HG02642 (cell line): Measurements from ENCODE around the gene KCNT1.
"Not testable (repeated sequence)": the region's sequence is repeated elsewhere in the genome, so short reads cannot be mapped to it uniquely, and the experiment has no call there.

Source experiments
- ATAC-seq: cut with Tn5 transposase; IDR thresholded peaks from one replicate; pipeline ENCODE4 v1.9.1; 2021; ENCODE audit warnings: mild to moderate bottlenecking; ENCODE audit not compliant: unreplicated experiment, poor library complexity

The KCNT1 gene

DNA sequence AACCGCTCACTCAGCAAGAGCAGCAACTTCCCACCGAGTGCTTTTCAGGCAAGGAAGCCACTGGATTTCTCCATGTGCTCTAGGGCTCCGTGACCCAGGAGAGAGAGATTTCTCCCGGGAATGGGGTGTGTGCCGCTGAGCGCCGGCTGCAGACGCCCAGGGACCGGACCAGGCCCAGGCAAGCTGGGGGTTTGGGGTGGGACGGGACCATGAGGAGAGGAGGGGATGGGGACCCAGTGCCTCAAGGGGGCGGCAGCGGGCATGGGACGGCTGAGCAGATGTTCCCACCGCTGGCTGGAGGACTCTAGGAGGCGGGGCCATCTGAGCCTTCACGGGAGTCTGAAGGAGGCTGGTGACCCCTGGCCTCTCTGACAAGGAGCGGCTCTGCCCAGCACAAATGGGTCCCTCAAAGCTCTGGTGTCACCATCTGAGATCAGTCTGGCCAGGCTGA, 30.4 kb upstream of the KCNT1 start:
- no peak for ATAC-seq

DNA sequence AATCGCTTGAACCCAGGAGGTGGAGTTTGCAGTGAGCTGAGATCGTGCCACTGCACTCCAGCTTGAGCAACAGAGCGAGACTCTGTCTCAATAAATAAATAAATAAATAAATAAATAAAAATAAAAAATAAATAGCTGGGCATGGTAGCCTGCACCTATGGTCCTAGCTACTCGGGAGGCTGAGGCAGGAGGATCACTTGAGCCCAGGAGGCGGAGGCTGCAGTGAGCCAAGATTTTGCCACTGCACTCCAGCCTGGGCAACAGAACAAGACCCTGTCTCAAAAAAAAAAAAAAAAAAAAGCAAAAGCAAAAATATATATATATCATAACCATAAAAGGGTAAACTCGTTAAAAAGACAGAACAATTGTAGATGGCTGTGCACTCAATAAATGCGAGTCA, 29.2 kb upstream of the KCNT1 start:
- not testable (repeated sequence) for ATAC-seq

DNA sequence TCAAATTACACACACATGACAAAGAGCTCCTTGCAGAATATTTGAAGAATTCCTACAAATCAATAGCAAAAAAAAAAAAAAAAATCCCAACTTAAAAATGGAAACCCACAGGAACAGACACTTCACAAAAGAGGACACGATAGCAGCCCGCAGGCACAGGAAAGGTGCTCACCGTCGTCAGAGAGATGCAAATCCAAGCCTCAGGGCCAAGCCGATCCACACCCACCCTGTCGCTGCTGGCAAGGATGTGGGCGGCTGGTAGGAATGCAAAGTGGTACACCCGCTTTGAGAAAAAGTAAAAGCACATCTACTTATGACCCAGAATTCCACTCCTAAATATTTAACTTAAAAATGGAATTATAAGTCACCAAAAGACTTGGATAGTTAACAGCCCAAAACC, 28.0 kb upstream of the KCNT1 start:
- no peak for ATAC-seq

DNA sequence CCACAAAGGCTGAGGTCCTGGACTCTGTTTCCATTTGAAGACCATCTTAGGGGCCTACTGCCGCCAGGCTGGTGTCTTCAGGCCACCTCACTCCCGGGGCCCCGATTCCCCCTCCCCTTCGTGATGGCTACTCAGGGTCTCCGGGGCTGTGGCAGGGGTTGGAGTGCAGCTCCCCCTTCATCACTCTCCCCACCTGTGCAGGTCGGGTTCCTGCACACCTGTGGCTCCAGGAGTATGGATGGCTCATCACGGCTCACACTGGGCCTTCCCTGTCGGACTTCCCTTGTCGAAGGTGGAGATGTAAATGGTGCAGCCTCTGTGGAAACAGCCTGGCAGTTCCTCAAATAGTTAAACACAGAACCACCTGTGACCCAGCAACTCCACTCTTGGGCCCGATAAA, 27.0 kb upstream of the KCNT1 start:
- no peak for ATAC-seq

DNA sequence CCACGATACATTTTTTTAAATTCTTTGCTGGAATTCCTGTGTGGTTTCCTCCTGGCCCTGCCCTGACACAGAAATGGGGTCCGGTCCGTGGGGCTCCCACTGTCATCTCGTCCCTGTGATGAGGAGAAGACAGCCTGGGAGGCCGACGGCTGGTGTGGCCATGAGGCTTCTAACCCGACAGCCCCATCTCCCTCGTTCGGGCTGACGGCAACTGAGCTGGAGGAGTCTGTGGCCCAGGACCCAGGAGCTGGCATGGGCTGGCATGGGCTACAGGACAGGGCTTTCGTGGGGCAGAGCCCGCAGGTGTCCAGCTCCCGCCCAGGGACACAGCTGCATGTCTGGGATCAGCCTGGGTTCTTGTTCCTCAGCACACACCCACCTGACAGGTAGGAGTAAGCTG, 25.1 kb upstream of the KCNT1 start:
- no peak for ATAC-seq

GRCh38 chr9:135677641-135678168, 24.3 kb upstream of the KCNT1 start:
- ATAC-seq, result no peak

DNA sequence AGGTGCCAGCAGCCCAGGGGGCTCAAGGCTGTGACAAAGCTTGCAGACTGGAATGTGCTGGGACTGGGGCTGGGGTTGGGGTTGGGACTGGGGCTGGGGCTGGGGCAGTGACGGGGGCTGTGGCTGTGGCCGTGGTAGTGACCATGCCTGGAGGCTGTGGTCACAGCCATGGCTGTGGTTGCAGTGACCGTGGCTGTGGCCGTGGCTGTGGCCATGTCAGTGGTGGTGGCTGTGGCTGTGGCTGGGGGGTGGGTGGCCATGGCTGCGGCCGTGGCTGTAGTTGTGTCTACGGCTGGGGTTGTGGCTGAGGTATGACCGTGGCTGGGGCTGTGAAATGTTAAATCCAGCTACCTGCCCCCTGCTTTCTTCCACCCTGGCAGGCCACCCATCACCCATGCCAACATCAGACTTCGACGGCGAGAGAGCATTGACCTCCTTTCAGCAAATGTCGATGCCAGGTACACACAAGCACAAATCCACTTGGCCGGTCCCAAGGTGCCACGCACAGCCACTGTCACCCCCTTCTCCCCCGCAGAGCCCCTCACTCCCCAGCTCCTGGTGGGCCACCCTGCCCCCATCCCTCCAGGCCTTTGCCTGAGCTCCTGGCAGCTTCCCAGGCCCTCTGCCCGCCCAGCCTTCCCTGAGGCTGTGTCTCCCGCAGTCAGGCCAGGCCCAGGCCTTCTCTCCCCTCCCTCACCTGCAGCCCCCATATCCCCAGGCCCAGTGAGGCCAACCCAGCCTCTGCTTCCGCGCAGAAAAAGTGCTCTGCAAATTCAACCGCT, 23.6 kb upstream of the KCNT1 start:
- no peak for ATAC-seq

GRCh38 chr9:135680056-135680455, 21.9 kb upstream of the KCNT1 start:
- no peak for ATAC-seq

- no peak for ATAC-seq
Observed at GRCh38 chr9:135681161-135681560, 20.8 kb upstream of the KCNT1 start.

DNA sequence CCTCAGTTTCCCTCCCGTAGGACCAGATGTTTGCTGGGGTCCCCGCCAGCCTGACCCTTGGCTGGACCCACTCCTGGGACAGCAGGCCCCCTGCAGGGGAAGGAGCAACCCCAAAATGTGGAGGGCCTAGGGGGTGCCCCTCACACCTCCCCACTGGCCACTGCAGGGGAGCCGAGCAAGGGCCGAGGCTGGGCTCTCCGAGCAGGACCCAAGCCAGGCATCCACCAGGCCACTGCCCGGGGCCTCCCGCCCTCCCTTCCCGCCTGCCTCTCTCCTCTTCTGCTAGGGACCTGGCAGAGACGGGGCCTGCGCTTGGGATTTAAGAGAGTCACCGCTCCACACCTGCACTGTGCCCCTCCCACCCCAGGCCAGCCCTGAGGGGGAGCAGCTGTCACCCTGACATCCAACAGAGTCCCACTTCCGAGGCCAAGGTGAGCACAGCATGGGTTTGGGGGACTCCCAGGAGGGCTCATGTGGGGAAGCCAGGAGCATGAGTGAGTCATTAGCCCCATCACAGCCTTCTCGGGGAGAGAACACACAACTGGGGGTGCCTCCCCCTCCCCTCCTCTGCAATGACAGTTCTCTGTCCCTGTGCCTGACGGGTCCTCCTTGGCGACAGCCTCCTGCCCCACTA, 18.5 kb upstream of the KCNT1 start:
- ATAC-seq, result no peak

DNA sequence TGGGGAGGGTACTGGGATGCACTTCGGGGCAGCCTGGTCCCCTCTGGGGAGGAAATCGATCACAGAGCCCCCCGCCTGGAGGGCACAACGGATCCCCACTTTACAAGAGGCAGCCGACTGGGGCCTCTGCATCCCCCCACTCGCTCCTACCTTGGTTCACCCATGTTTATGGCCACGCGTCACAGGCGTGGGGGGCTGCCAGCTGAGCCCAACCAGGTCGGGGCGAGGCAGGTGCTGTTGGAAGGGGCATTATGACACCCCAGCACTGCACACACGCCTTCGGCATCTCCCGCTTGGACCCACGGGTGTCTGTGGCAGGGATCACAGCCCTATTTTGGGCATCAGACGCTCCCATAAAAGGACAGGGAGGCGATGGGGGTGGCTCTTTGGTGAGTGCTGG, 17.3 kb upstream of the KCNT1 start:
- no peak for ATAC-seq

- ATAC-seq, result no peak
Observed at GRCh38 chr9:135687216-135687615, 14.8 kb upstream of the KCNT1 start.

DNA sequence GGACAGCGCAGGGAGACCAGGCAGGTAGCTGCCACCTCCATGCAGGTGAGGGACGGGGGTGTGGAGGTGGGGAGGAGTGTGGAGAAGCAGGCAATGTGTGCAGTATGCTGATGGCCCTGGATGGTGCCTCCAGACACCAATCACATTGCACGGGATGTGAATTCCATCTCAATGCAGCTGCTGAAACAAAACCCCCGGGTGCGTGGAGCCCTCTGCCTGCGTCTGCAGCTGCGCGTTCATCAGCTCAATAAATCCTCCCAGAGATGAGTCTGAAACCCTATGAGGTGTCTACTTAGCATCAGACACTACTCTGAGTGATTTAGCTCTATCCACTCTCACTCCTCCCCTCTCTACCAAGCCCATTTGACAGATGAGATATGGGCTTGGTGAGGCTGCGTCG, 13.0 kb upstream of the KCNT1 start:
- ATAC-seq, result no peak

- no peak for ATAC-seq
Observed at GRCh38 chr9:135690836-135691570, 11.0 kb upstream of the KCNT1 start.

DNA sequence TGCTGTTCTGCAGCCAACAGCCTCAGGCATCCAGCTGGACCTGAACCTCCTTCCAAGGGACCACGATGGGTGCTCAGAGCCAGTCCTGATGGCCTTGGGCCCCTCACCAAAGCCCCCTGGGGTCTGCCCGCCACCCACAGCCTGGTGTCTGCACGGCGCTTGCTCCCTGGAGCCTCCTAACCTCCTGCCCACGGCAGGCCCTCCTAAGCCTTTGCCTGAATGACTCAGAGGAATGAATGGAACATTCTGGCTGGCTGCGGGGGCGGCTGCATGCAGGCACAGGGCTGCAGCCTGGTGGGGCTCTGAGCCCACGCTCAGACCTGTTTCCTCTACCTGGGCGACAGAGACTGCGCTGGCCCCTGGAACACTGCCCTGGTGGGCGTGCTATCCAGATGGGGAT, 9.6 kb upstream of the KCNT1 start:
- no peak for ATAC-seq

GRCh38 chr9:135693265-135693664, 8.7 kb upstream of the KCNT1 start:
- ATAC-seq, result no peak

DNA sequence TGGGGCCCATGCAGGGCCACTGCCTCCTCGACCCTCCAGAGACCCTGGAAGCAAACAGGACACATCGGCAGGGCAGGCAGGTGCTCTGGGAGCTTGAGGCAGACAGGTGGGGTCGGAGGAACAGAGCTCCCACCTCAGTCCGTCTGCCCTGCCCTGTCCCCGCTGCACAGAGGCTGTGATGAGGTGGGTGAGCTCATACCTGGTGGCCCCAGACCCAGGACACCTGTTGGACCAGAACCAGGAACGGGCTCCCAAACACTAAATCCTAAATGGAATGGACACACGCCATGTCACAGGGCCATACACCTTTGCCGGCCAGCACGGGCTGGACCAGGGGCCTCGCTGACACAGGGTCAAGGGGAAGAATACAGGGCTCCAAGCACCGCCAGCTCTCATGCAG, 8.2 kb upstream of the KCNT1 start:
- ATAC-seq, result no peak

DNA sequence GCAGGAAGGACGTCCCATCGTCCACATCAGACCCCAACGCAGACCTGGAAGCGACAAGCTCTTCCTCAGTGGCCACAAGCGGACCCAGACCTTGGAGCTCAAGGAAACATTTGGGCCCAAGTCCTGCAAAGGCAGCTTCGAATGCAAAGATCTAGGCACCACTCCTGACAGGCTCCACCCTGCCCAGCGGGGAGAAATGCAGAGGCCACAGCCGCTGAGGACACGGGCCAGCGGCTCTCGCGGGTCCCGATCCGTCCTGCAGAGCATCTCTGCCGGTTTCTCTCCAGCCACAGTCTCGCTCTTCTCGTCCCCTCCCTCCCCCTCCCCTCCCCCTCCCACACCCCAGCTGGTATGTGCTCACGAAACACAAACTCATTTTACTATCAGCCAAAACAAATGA, 7.6 kb upstream of the KCNT1 start:
- no peak for ATAC-seq

DNA sequence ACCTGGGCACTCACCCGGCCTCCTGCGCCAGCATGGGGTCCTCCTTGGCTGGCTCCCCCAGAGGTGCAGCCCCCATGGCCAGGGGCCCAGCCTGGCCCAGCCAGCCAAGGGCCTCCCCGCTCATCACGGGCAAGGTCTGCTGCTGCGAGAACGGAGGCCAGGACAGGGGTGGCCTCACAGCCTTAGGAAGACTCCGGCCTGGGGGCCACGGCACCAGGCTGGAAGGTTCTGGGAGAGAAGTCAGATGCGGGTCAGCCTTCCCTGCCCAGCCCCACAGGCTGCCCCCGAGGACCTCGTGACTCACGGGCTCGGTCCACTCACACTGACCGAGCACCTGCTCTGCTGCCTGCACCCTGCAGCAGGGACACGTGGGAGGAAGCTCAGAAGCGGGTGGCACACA, 6.9 kb upstream of the KCNT1 start:
- no peak for ATAC-seq

DNA sequence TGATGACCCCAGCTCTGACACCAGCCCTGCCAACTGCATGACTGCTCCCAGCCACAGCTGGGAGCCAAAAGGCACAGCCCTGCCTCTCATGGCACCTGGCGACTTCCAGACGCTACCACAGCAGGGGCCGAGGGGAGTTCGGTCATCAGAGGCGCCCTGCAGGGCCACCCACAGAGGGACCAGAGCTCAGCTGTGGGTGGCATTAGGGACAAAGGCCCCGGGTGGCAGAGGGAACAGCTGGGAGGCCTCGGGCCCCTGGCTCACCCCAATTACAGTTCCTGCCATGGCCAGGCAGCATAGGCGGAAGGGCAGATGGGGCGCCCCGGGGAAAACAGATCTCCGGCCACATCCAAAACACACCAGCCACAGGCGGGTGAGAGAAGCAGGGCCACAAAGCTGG, 6.3 kb upstream of the KCNT1 start:
- ATAC-seq, result no peak

- ATAC-seq, result no peak
Observed at GRCh38 chr9:135696446-135696845, 5.5 kb upstream of the KCNT1 start.
